Measurements from ENCODE around the gene IGF2. TPM values are rescaled to one million over a fixed set of nuclear protein-coding genes. Genes with fewer than 3 reads are reported as not detected.

IGF2 gene
- total and polyA plus RNA-seq, 12 donors, result 36.0 to 195 (median 81.6) TPM

DNA sequence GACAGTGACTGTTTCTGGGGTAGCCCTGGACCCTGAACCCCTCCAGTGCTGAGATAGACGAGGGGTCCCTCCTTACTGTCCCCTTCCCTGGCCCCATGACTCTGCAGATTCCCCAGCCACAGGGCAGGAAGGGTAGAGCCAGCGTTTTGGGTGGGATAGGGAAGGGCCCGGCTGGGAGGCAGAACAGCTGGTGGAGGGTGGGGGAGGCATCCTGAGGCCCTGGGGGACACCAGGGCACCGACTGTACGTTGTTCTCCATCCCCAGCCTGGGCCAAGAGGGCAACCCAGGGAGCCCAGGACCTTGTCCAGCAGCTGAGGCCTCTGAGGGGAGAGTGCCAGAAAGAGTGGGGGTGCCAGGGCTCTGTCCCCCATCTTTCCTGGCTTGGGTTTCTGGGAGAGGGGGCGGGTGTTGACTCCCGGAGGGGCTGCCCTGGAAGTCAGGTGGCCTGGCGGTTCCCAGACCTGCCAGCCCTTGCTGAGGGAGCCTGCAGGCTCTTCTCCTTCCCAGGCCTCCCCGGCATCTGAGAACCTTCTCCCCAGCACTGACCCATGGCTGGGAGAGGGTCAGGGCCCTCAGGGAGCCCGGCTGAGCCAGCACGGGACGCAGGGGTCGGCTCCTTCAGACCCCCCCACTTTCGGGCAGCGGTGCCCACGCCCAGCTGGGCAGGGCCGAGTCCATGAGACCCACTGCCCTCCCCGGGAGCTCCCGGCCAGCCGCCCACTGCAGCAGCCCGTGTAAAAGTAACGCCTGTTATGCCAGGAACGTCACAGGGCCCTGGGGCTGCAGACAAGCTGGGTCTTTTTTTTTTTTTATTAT is 30.3 kb downstream of the IGF2 start:
- ATAC-seq (peak in 5 of 8 donors; percentile 18 to 34 (median 28)), DNase-seq (no peak)

DNA sequence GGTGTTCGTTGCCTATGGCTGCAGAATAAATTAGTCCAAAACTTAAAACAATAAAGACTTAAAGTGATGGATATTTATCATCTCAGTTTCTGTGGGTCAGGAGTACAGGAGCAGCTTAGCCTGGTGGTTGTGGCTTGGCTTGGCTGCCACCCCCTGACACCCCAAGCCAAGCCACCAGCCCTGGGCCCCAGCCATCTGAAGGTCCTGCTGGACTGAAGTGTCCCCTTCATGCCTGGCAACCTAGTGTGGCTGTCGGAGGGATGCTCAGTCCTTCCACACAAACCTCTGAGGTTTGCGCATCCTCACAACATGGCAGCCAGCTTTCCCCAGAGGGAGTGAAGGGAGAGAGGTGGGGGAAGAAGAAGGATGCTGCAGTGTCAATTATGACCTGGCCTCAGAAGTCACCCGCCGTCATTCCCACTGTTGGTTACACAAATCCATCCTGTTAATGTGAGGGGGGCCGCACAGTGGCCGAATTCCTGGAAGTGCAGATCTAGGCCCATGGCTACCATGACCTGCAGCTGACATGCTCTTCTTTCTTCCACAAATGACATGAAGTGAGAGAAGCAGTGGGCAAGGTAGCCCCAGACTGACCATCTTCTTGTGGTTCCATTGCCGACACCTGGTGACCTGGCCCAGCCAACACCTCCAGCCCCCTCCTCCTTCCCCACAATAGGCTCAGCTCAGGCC is 31.1 kb downstream of the IGF2 start:
- Histone ChIP-seq H3K4me3 (no peak overlapping the region), H3K4me1 (peaks cover 2 to 29% (median 16%) of the 10 kb centered on the region in 9 donors), H3K36me3 (no peaks in the 10 kb centered on the region), H3K27me3 (peaks cover 0 to 6% (median 0%) of the 10 kb centered on the region in 7 donors), H3K27ac (peak overlapping the region in 2 of 10 donors; percentile 49 to 76), H3K9me3 (no peaks in the 10 kb centered on the region)
- ATAC-seq (no peak), DNase-seq (no peak)
- intact Hi-C loops (cut with DNase I), result loop anchor here in 1 of 10 donors (10.0 kb wide), 1 partner anchor 57 kb away; the partner anchor contains the start of gene INS
- TF ChIP-seq, protein P1, sequence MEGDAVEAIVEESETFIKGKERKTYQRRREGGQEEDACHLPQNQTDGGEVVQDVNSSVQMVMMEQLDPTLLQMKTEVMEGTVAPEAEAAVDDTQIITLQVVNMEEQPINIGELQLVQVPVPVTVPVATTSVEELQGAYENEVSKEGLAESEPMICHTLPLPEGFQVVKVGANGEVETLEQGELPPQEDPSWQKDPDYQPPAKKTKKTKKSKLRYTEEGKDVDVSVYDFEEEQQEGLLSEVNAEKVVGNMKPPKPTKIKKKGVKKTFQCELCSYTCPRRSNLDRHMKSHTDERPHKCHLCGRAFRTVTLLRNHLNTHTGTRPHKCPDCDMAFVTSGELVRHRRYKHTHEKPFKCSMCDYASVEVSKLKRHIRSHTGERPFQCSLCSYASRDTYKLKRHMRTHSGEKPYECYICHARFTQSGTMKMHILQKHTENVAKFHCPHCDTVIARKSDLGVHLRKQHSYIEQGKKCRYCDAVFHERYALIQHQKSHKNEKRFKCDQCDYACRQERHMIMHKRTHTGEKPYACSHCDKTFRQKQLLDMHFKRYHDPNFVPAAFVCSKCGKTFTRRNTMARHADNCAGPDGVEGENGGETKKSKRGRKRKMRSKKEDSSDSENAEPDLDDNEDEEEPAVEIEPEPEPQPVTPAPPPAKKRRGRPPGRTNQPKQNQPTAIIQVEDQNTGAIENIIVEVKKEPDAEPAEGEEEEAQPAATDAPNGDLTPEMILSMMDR (IDR thresholded peaks at IDR 0.05), result no peak
- WGBS, 2 donors, result 94 to 96% methylated on average over 8 of the region's 8 CpGs

More for the DNA sequence above, 30.3 kb downstream of the IGF2 start:
- TF ChIP-seq, protein P1 (IDR thresholded peaks at IDR 0.05), result no peak
- Histone ChIP-seq H3K36me3 (no peaks in the 10 kb centered on the region), H3K4me3 (no peak overlapping the region), H3K27ac (peak overlapping the region in 9 of 10 donors; percentile 16 to 76 (median 62)), H3K9me3 (no peaks in the 10 kb centered on the region), H3K4me1 (peaks cover 0 to 21% (median 15%) of the 10 kb centered on the region in 9 donors), H3K27me3 (peaks cover 0 to 6% (median 0%) of the 10 kb centered on the region in 7 donors)
- intact Hi-C loops (cut with DNase I), result loop anchor here in 1 of 10 donors (10.0 kb wide), 1 partner anchor 56 kb away; the partner anchor contains the start of gene INS
- 46 to 65% methylated on average over 23 of the region's 23 CpGs for WGBS, 2 donors

DNA sequence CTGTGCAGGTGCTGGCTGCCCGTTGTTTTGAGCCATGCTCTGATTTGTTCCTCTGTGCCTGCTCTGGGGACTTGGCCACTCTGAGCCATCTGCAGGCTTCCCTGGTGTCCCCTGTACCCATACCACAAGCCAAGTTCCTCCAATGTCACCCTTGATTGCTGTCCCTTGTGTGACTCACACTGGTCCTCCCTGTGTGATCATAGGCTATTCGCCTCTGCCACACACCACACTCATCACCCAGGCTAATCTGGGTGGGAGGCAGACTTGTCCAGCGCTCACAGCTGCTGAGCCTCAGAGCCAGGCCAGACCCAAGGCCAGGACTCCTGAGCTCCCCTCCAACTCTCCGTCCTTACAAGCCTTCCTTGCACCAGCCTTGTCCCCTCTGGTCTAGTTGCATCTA is 31.7 kb downstream of the IGF2 start:
- peaks cover 0 to 6% (median 0%) of the 10 kb centered on the region in 7 donors for H3K27me3 ChIP-seq
- no peaks in the 10 kb centered on the region for H3K9me3 ChIP-seq
- no peak overlapping the region for H3K4me3 ChIP-seq
- H3K27ac ChIP-seq, result no peak overlapping the region
- WGBS, 2 donors, result 81% methylated on average over 4 of the region's 4 CpGs
- intact Hi-C loops (cut with DNase I), result loop anchor here in 1 of 10 donors (10.0 kb wide), 1 partner anchor 57 kb away; the partner anchor contains the start of gene INS
- H3K4me1 ChIP-seq, result peaks cover 6 to 34% (median 17%) of the 10 kb centered on the region in 9 donors
- TF ChIP-seq, protein P1 (IDR thresholded peaks at IDR 0.05), result no peak
- ATAC-seq (no peak), DNase-seq (no peak)
- H3K36me3 ChIP-seq, result no peaks in the 10 kb centered on the region

DNA sequence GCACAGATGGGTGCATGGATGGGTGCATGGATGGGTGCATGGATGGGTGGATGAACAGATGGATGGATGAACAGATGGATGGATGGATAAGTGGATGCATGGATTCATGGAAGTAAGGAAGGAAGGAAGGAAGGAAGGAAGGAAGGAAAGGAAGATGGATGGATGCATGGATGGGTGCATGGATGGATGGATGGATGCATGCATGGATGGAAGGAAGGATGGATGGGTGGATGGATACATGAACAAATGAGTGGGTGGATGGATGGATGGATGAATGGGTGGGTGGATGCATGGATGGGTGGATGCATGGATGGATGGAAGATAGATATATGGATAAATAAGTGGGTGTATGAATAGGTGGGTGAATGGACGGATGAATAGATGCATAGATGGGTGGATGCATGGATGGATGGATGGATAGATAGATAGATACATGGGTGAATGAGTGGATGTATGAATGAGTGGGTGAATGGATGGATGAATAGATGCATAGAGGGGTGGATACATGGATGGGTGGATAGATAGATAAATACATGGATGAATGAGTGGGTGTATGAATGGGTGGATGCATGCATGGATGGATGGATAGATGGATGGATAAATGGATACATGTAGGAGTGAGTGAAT is 32.5 kb downstream of the IGF2 start:
- no peak overlapping the region for H3K4me3 ChIP-seq
- WGBS, 2 donors, result 96 to 98% methylated on average over 1 of the region's 1 CpG
- no peaks in the 10 kb centered on the region for H3K36me3 ChIP-seq
- H3K27ac ChIP-seq, result no peak overlapping the region
- H3K9me3 ChIP-seq, result no peaks in the 10 kb centered on the region
- ATAC-seq (no peak), DNase-seq (no peak)
- H3K4me1 ChIP-seq, result peaks cover 6 to 38% (median 17%) of the 10 kb centered on the region in 9 donors
- H3K27me3 ChIP-seq, result peaks cover 0 to 4% (median 0%) of the 10 kb centered on the region in 7 donors
- TF ChIP-seq, protein P1 (IDR thresholded peaks at IDR 0.05), result no peak
- intact Hi-C loops (cut with DNase I), result loop anchor here in 1 of 10 donors (10.0 kb wide), 1 partner anchor 58 kb away; the partner anchor contains the start of gene INS
